Measurements from ENCODE around the gene DPH1. TPM values are rescaled to one million over a fixed set of nuclear protein-coding genes. Genes with fewer than 3 reads are reported as not detected.

The DPH1 gene
- polyA plus RNA-seq, 3 donors from 2014 or later, result 18.6 to 26.4 (median 21.4) TPM

- Mint-ChIP-seq H3K4me1 (peaks cover 38 to 51% of the 10 kb centered on the region in 2 donors), H3K27me3 (ENCODE audit: low read depth in 3 of 3) (peaks cover 12 to 21% (median 16%) of the 10 kb centered on the region in 3 donors), H3K9me3 (no peaks in the 10 kb centered on the region), H3K27ac (peak overlapping the region in 4 of 6 donors; percentile 5 to 64 (median 29)), H3K4me3 (peak overlapping the region in 2 of 5 donors; percentile 3 to 13), H3K36me3 (peaks cover 7 to 18% (median 17%) of the 10 kb centered on the region in 3 donors)
- no peak for DNase-seq
Observed at GRCh38 chr17:2060385-2060658, 30.4 kb downstream of the DPH1 start.

DNA sequence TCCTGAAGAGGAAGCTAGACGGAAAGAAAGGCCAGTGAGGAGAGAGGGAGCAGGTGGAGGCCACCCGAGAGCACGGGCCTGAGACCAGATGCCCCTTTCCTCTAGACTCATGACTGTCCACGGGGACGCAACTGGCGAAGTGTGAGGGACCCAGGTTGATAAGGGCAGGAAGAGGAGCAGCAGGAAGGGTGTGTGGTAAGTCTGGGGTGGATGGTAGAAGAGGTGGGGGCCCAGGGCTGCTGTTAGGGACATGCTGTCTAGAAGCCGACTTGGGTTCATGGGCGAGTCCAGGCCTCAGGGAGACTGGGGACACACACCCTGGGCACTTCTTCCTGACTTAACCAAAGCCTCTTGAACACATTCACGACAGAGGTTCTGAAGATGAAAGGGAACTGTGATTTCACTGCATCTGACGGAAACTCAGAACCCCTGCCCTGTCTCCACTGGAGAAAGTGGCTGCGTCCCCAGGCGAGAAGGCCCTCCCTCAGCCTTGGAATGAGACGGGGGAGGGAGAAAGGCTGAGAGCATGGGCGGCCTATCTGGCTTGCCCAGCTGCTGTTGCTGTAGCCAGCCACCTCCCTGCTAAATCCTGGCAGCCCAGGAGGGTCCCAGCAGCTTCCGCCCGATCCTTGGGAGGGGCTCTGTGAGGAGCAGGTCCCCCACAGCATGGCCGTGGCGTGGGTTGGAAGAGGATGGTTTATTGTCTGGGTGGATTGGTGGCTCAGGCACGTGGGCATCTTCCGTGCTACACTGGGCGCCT, 30.9 kb downstream of the DPH1 start:
- Mint-ChIP-seq H3K27me3 (ENCODE audit: low read depth in 3 of 3) (peaks cover 12 to 21% (median 16%) of the 10 kb centered on the region in 3 donors), H3K4me3 (peak overlapping the region in 3 of 5 donors; percentile 3 to 25 (median 13)), H3K9me3 (no peaks in the 10 kb centered on the region), H3K4me1 (peaks cover 38 to 56% of the 10 kb centered on the region in 2 donors), H3K27ac (peak overlapping the region in 4 of 6 donors; percentile 5 to 64 (median 29)), H3K36me3 (peaks cover 7 to 18% (median 17%) of the 10 kb centered on the region in 3 donors)
- no peak for DNase-seq

GRCh38 chr17:2061441-2061958, 31.5 kb downstream of the DPH1 start:
- H3K4me1 Mint-ChIP-seq, result peaks cover 38 to 63% of the 10 kb centered on the region in 2 donors
- H3K27me3 Mint-ChIP-seq (ENCODE audit: low read depth in 3 of 3), result peaks cover 12 to 19% (median 16%) of the 10 kb centered on the region in 3 donors
- peaks cover 13 to 23% (median 22%) of the 10 kb centered on the region in 3 donors for H3K36me3 Mint-ChIP-seq
- H3K9me3 Mint-ChIP-seq, result no peaks in the 10 kb centered on the region
- no peak overlapping the region for H3K4me3 Mint-ChIP-seq
- no peak for DNase-seq
- H3K27ac Mint-ChIP-seq, result no peak overlapping the region

- Mint-ChIP-seq H3K27ac (peak overlapping the region in 3 of 6 donors; percentile 23 to 77 (median 73)), H3K4me1 (peaks cover 36 to 73% of the 10 kb centered on the region in 2 donors), H3K27me3 (ENCODE audit: low read depth in 3 of 3) (peaks cover 14 to 17% (median 17%) of the 10 kb centered on the region in 3 donors), H3K4me3 (peak overlapping the region in 1 of 5 donors; percentile 27), H3K9me3 (no peaks in the 10 kb centered on the region), H3K36me3 (peaks cover 13 to 24% (median 22%) of the 10 kb centered on the region in 3 donors)
- DNase-seq, result no peak
Observed at GRCh38 chr17:2062571-2063183, 32.7 kb downstream of the DPH1 start.

- DNase-seq, result no peak
- Mint-ChIP-seq H3K4me1 (peaks cover 34 to 78% of the 10 kb centered on the region in 2 donors), H3K27ac (peak overlapping the region; percentile 51 to 81 (median 63)), H3K27me3 (ENCODE audit: low read depth in 3 of 3) (peaks cover 11 to 12% (median 12%) of the 10 kb centered on the region in 3 donors), H3K36me3 (peaks cover 13 to 24% (median 22%) of the 10 kb centered on the region in 3 donors), H3K4me3 (peak overlapping the region in 1 of 5 donors; percentile 42), H3K9me3 (no peaks in the 10 kb centered on the region)
Observed at GRCh38 chr17:2063261-2064146, 33.6 kb downstream of the DPH1 start.

- no peaks in the 10 kb centered on the region for H3K9me3 Mint-ChIP-seq
- H3K27me3 Mint-ChIP-seq (ENCODE audit: low read depth in 3 of 3), result peaks cover 10 to 12% (median 11%) of the 10 kb centered on the region in 3 donors
- peak overlapping the region; percentile 43 to 81 (median 68) for H3K27ac Mint-ChIP-seq
- H3K4me3 Mint-ChIP-seq, result no peak overlapping the region
- peaks cover 34 to 78% of the 10 kb centered on the region in 2 donors for H3K4me1 Mint-ChIP-seq
- DNase-seq, result no peak
- H3K36me3 Mint-ChIP-seq, result peaks cover 13 to 27% (median 22%) of the 10 kb centered on the region in 3 donors
Observed at GRCh38 chr17:2064147-2064489, 34.2 kb downstream of the DPH1 start.

DNA sequence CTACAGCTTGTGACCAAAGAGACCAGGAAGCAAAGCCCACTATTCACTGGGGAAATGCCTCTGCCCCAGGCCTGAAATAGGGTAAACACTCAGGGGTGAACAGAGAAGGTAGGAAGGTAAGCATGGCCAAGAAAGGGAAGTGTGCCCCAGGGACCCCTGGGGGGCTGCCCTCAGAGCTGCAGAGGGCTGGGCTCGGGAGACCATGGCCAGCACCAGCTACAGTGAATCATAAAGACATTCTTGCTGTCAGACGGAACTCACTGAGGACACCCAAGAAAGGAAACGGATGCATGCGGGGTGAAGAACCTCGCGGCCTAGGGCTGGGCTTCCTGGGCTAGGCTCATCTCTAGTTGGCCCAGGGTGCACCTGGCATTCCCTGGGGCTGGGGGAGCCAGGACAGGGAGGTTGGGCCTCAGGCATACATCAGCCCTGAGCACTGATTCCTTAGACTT, 34.6 kb downstream of the DPH1 start:
- Mint-ChIP-seq H3K27me3 (ENCODE audit: low read depth in 3 of 3) (peaks cover 8 to 10% (median 8%) of the 10 kb centered on the region in 3 donors), H3K36me3 (peaks cover 10 to 28% (median 22%) of the 10 kb centered on the region in 3 donors), H3K4me3 (peak overlapping the region in 1 of 5 donors; percentile 44), H3K27ac (peak overlapping the region; percentile 43 to 87 (median 81)), H3K9me3 (no peaks in the 10 kb centered on the region), H3K4me1 (peaks cover 31 to 75% of the 10 kb centered on the region in 2 donors)
- DNase-seq, result no peak

DNA sequence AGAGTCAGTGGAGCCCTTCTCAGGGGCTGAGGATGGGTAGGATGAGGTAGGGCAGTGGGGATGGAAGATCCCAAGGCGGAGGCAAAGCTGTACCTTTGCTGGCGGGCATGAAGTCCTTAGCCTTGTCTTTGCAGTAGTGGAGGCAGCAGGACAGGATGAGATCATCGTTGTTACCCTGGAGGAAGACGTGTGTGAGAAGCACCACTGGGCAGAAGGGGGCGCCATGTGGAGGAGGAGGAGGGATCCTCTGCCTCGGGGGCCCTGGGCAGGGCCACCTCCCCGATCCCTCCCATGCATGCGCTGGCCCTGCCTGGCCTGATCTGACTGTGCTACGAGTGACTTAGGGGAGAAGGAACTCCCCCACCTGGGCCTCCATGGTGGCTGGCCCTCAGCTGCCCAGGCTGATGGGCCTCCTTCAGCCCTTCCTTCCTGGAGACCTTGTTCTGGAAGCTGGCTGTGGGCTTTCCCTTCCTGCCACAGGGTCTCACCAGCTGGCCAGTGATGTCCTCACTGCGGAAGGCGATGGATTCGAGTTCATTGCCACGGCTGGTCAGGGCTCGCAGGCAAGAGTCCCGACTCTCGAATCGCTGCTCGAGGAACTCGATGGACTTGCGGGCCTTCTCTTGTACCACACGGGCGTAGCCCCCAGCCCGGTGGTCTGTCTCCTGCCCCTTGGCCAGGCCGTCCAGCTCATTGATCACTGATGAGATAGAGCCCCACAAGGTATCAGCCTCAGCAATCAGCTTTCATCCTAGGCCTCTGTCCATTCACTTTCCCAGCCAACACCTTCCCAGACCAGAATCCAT, 35.2 kb downstream of the DPH1 start:
- H3K36me3 Mint-ChIP-seq, result peaks cover 14 to 32% (median 22%) of the 10 kb centered on the region in 3 donors
- peak in 1 of 3 donors; percentile 38 for DNase-seq

GRCh38 chr17:2065949-2066400, 36.0 kb downstream of the DPH1 start:
- DNase-seq, result no peak
- peak overlapping the region in 3 of 6 donors; percentile 35 to 86 (median 81) for H3K27ac Mint-ChIP-seq
- H3K9me3 Mint-ChIP-seq, result no peaks in the 10 kb centered on the region
- H3K4me1 Mint-ChIP-seq, result peaks cover 19 to 68% of the 10 kb centered on the region in 2 donors
- peaks cover 2 to 10% (median 3%) of the 10 kb centered on the region in 3 donors for H3K27me3 Mint-ChIP-seq (ENCODE audit: low read depth in 3 of 3)
- peaks cover 13 to 25% (median 22%) of the 10 kb centered on the region in 3 donors for H3K36me3 Mint-ChIP-seq
- H3K4me3 Mint-ChIP-seq, result no peak overlapping the region

More for the DNA sequence above, 35.2 kb downstream of the DPH1 start:
- peaks cover 5 to 10% (median 6%) of the 10 kb centered on the region in 3 donors for H3K27me3 Mint-ChIP-seq (ENCODE audit: low read depth in 3 of 3)
- H3K9me3 Mint-ChIP-seq, result no peaks in the 10 kb centered on the region
- peak overlapping the region; percentile 65 to 87 (median 81) for H3K27ac Mint-ChIP-seq
- peak overlapping the region in 1 of 5 donors; percentile 44 for H3K4me3 Mint-ChIP-seq
- peaks cover 27 to 75% of the 10 kb centered on the region in 2 donors for H3K4me1 Mint-ChIP-seq

GRCh38 chr17:2067048-2067561, 37.2 kb downstream of the DPH1 start:
- peaks cover 19 to 37% (median 19%) of the 10 kb centered on the region in 3 donors for H3K36me3 Mint-ChIP-seq
- H3K4me3 Mint-ChIP-seq, result no peak overlapping the region
- peaks cover 17 to 63% of the 10 kb centered on the region in 2 donors for H3K4me1 Mint-ChIP-seq
- DNase-seq, result no peak
- H3K27ac Mint-ChIP-seq, result no peak overlapping the region
- no peaks in the 10 kb centered on the region for H3K9me3 Mint-ChIP-seq
- peaks cover 2 to 9% (median 3%) of the 10 kb centered on the region in 3 donors for H3K27me3 Mint-ChIP-seq (ENCODE audit: low read depth in 3 of 3)

GRCh38 chr17:2067608-2068024, 37.7 kb downstream of the DPH1 start:
- Mint-ChIP-seq H3K9me3 (no peaks in the 10 kb centered on the region), H3K4me3 (no peak overlapping the region), H3K27ac (no peak overlapping the region), H3K4me1 (peaks cover 13 to 58% of the 10 kb centered on the region in 2 donors), H3K36me3 (peaks cover 19 to 42% (median 23%) of the 10 kb centered on the region in 3 donors), H3K27me3 (ENCODE audit: low read depth in 3 of 3) (peaks cover 2 to 9% (median 5%) of the 10 kb centered on the region in 3 donors)
- no peak for DNase-seq

DNA sequence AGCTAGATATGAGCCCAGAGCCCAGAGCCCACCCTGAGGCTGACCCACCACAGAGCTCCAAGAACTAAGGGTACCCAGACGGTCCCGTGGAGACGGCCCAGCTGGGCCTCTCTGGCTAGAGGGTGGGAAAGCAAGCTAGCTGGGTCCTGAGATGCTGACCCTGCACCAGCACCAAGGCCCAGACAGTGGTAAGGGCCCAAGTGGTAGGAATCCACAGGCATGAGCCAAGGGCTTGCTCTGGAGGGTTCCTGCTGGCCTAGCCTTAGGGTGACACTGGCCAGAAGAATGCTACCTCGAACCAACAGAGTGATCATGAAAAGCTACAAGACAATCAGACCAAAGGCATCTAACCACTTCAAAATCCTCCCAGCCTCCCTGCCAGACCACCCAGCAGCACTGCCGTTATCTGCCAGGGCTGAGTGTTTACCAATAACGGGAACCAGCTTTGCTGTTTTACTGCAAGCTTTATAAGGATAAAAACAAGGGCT, 38.1 kb downstream of the DPH1 start:
- H3K27me3 Mint-ChIP-seq (ENCODE audit: low read depth in 3 of 3), result peaks cover 2 to 9% (median 7%) of the 10 kb centered on the region in 3 donors

More for the DNA sequence above, 38.1 kb downstream of the DPH1 start:
- Mint-ChIP-seq H3K27ac (peak overlapping the region in 1 of 6 donors; percentile 44), H3K4me1 (peaks cover 13 to 55% of the 10 kb centered on the region in 2 donors), H3K36me3 (peaks cover 19 to 44% (median 26%) of the 10 kb centered on the region in 3 donors), H3K9me3 (no peaks in the 10 kb centered on the region), H3K4me3 (no peak overlapping the region)
- DNase-seq, result no peak

Data from immature natural killer cell (primary cell).